H9 (cell line): ENCODE data around the gene MCOLN3. TPM values are rescaled to one million over a fixed set of nuclear protein-coding genes. Genes with fewer than 3 reads are reported as not detected.

ENCODE experiments used
- DNase-seq: peaks from one replicate; pipeline ENCODE4 v3.0.0-alpha.2; 2017
- H2AFZ ChIP-seq: one replicate; pipeline ENCODE4 v1.6.1; 2013; ENCODE audit warnings: mild to moderate bottlenecking, low read length, control low read depth, moderate library complexity
- H2AK5ac ChIP-seq: 2 replicates; pipeline ENCODE4 v1.6.1; 2013; ENCODE audit warnings: low read length, control low read depth, mixed read lengths; ENCODE audit not compliant: insufficient read length
- H2BK120ac ChIP-seq: one replicate; pipeline ENCODE4 v1.6.1; 2013; ENCODE audit warnings: low read depth, mild to moderate bottlenecking, low read length, control low read depth, inconsistent platforms; ENCODE audit not compliant: poor library complexity, severe bottlenecking
- H2BK12ac ChIP-seq: 2 replicates; pipeline ENCODE4 v1.6.1; 2013; ENCODE audit warnings: low read length, control low read depth, mixed read lengths, low read depth; ENCODE audit not compliant: insufficient read length
- H2BK15ac ChIP-seq: 2 replicates; pipeline ENCODE4 v1.6.1; 2013; ENCODE audit warnings: low read depth, low read length, control low read depth
- H2BK20ac ChIP-seq: one replicate; pipeline ENCODE4 v1.6.1; 2013; ENCODE audit warnings: low read depth, mild to moderate bottlenecking, low read length, control low read depth, inconsistent platforms; ENCODE audit not compliant: poor library complexity, severe bottlenecking
- H2BK5ac ChIP-seq: 2 replicates; pipeline ENCODE4 v1.6.1; 2013; ENCODE audit warnings: low read length, control low read depth, mixed read lengths; ENCODE audit not compliant: insufficient read length
- H3K14ac ChIP-seq: 2 replicates; pipeline ENCODE4 v1.6.1; 2013; ENCODE audit warnings: low read length, control low read depth; ENCODE audit not compliant: insufficient read depth
- H3K18ac ChIP-seq: 2 replicates; pipeline ENCODE4 v1.6.1; 2013; ENCODE audit warnings: low read depth, mild to moderate bottlenecking, mixed read lengths, low read length, control low read depth; ENCODE audit not compliant: insufficient read length
- H3K23ac ChIP-seq: 2 replicates; pipeline ENCODE4 v1.6.1; 2013; ENCODE audit warnings: low read length, control low read depth, mixed read lengths, low read depth; ENCODE audit not compliant: insufficient read length
- H3K23me2 ChIP-seq: 2 replicates; pipeline ENCODE4 v1.6.1; 2013; ENCODE audit warnings: low read depth, mild to moderate bottlenecking, mixed read lengths, low read length, control low read depth; ENCODE audit not compliant: insufficient read length, poor library complexity, severe bottlenecking
- H3K27ac ChIP-seq: 2 replicates; pipeline ENCODE4 v1.5.1; 2013; ENCODE audit warnings: low read length, control low read depth, mixed read lengths, low read depth; ENCODE audit not compliant: insufficient read length
- H3K27me3 ChIP-seq: 2 replicates; pipeline ENCODE4 v1.6.1; 2013; ENCODE audit warnings: low read length, control low read depth, inconsistent platforms; ENCODE audit not compliant: insufficient read depth
- H3K4ac ChIP-seq: 2 replicates; pipeline ENCODE4 v1.6.1; 2013; ENCODE audit warnings: low read depth, mild to moderate bottlenecking, control low read depth, inconsistent platforms, low read length, moderate library complexity
- H3K4me1 ChIP-seq: 2 replicates; pipeline ENCODE4 v1.6.1; 2013; ENCODE audit warnings: low read length, control low read depth, inconsistent platforms; ENCODE audit not compliant: insufficient read depth
- H3K4me2 ChIP-seq: 2 replicates; pipeline ENCODE4 v1.6.1; 2013; ENCODE audit warnings: low read length, control low read depth, mixed read lengths; ENCODE audit not compliant: insufficient read length, insufficient read depth
- H3K56ac ChIP-seq: 2 replicates; pipeline ENCODE4 v1.6.1; 2013; ENCODE audit warnings: low read depth, mild to moderate bottlenecking, mixed read lengths, low read length, control low read depth; ENCODE audit not compliant: insufficient read length
- H3K79me1 ChIP-seq: 2 replicates; pipeline ENCODE4 v1.6.1; 2013; ENCODE audit warnings: low read depth, mild to moderate bottlenecking, moderate library complexity, low read length, control low read depth, inconsistent platforms; ENCODE audit not compliant: insufficient read depth, poor library complexity, severe bottlenecking
- H3K79me2 ChIP-seq: 2 replicates; pipeline ENCODE4 v1.6.1; 2013; ENCODE audit warnings: low read length, control low read depth, inconsistent platforms; ENCODE audit not compliant: insufficient read depth
- H3K9ac ChIP-seq: 2 replicates; pipeline ENCODE4 v1.6.1; 2013; ENCODE audit warnings: low read length, control low read depth, mixed read lengths; ENCODE audit not compliant: insufficient read length; ENCODE audit errors: extremely low read depth
- H3K9me3 ChIP-seq: one replicate; pipeline ENCODE4 v1.6.1; 2013; ENCODE audit warnings: low read depth, low read length, inconsistent platforms; ENCODE audit not compliant: control insufficient read depth
- H3T11ph ChIP-seq: one replicate; pipeline ENCODE4 v1.6.1; 2013; ENCODE audit warnings: mild to moderate bottlenecking, low read length, control low read depth, inconsistent platforms
- H4K20me1 ChIP-seq: one replicate; pipeline ENCODE4 v1.6.1; 2013; ENCODE audit not compliant: control insufficient read depth, insufficient read length, insufficient read depth
- H4K5ac ChIP-seq: 2 replicates; pipeline ENCODE4 v1.6.1; 2013; ENCODE audit warnings: low read depth, mild to moderate bottlenecking, mixed read lengths, low read length, control low read depth; ENCODE audit not compliant: insufficient read length
- H4K8ac ChIP-seq: replicated peaks from 2 replicates; pipeline ENCODE4 v1.6.1; 2013; ENCODE audit warnings: low read length, control low read depth, mixed read lengths, low read depth; ENCODE audit not compliant: insufficient read length
- H4K91ac ChIP-seq: 2 replicates; pipeline ENCODE4 v1.6.1; 2013; ENCODE audit warnings: low read depth, mild to moderate bottlenecking, moderate library complexity, mixed read lengths, low read length, control low read depth; ENCODE audit not compliant: insufficient read length
- H3K27ac Mint-ChIP-seq, 3 experiments: 2 replicates in 2 of 3; 3 replicates in 1 of 3; pipeline ENCODE4 v1.8.0; 2020 to 2021; ENCODE audit warnings: mixed read lengths in 3 of 3, mild to moderate bottlenecking in 1 of 3, moderate library complexity in 1 of 3
- H3K27me3 Mint-ChIP-seq: 2 replicates; pipeline ENCODE4 v1.8.0; 2021; ENCODE audit warnings: low read depth, mild to moderate bottlenecking, moderate library complexity, mixed read lengths
- H3K36me3 Mint-ChIP-seq, 3 experiments: 2 replicates in 2 of 3; 3 replicates in 1 of 3; pipeline ENCODE4 v1.8.0; 2020 to 2021; ENCODE audit warnings: low read depth in 3 of 3, mixed read lengths in 3 of 3; ENCODE audit not compliant: insufficient read depth in 1 of 3
- H3K4me1 Mint-ChIP-seq, 2 experiments: 2 replicates each; pipeline ENCODE4 v1.8.0; 2020; ENCODE audit warnings: mixed read lengths in 2 of 2
- H3K4me3 Mint-ChIP-seq, 2 experiments: 2 replicates in 1 of 2; 3 replicates in 1 of 2; pipeline ENCODE4 v1.8.0; 2020 to 2021; ENCODE audit warnings: mild to moderate bottlenecking in 2 of 2, mixed read lengths in 2 of 2, moderate library complexity in 1 of 2
- H3K9me3 Mint-ChIP-seq, 2 experiments: 2 replicates in 1 of 2; 3 replicates in 1 of 2; pipeline ENCODE4 v1.8.0; 2020; ENCODE audit warnings: mild to moderate bottlenecking in 2 of 2, mixed read lengths in 2 of 2, moderate library complexity in 1 of 2
- total RNA-seq: library from RNA; stranded (reverse); gene quantifications from 2 replicates; pipeline ENCODE4 v1.2.1, GENCODE V29; 2021
- TF ChIP-seq, protein P1 (sequence below): fragments of 200-600 bp; sonication (generic); conservative IDR thresholded peaks from 3 replicates; pipeline ENCODE4 v1.8.0; 2021; ENCODE audit warnings: antibody characterized with exemption, mild to moderate bottlenecking

MCOLN3 gene
- total RNA-seq, 1 experiment from 2014 or later, result 10.8 TPM

DNA sequence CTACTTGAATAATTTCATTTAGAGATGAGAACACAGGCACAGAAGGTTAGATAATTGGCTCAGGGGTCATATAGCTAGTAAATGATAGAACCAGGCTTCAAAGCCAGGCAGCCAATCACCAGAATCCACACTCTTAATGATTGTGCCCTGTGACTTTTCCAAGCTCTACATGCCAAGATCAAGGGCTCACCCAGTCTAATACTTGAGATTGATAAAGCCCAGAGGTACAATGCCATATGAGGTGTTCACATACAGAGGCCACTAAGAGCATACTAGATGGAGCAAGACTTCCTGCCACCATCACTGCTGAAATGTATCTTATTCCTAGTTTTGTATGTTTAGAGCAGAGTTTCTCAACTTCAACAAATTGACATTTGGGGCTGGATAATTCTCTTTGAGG lies 40.9 kb upstream of the MCOLN3 start:
- no peak overlapping the region for H2BK20ac ChIP-seq
- no peak overlapping the region for H2AK5ac ChIP-seq
- H3K23me2 ChIP-seq, result no peaks in the 10 kb centered on the region
- H3K23ac ChIP-seq, result no peak overlapping the region
- no peak overlapping the region for H3K18ac ChIP-seq
- no peak overlapping the region for H3K4me3 Mint-ChIP-seq
- no peak overlapping the region for H3K9ac ChIP-seq
- H3K36me3 Mint-ChIP-seq, result no peaks in the 10 kb centered on the region
- H2BK5ac ChIP-seq, result no peak overlapping the region
- no peak overlapping the region for H4K8ac ChIP-seq
- no peak overlapping the region for H4K5ac ChIP-seq
- H3K27me3 ChIP-seq, result no peaks in the 10 kb centered on the region
- H4K20me1 ChIP-seq, result no peaks in the 10 kb centered on the region
- DNase-seq, result no peak
- no peak overlapping the region for H2BK15ac ChIP-seq
- peaks cover 5 to 8% of the 10 kb centered on the region in 2 experiments; a peak in 3 of 4 replicates for H3K4me1 Mint-ChIP-seq
- H2BK120ac ChIP-seq, result no peak overlapping the region
- no peak overlapping the region for H3K56ac ChIP-seq
- no peaks in the 10 kb centered on the region for H3K9me3 Mint-ChIP-seq
- no peaks in the 10 kb centered on the region for H3K27me3 Mint-ChIP-seq
- H3K79me1 ChIP-seq, result no peaks in the 10 kb centered on the region
- H3K4me1 ChIP-seq, result no peaks in the 10 kb centered on the region
- H2AFZ ChIP-seq, result no peak overlapping the region
- TF ChIP-seq, protein P1, sequence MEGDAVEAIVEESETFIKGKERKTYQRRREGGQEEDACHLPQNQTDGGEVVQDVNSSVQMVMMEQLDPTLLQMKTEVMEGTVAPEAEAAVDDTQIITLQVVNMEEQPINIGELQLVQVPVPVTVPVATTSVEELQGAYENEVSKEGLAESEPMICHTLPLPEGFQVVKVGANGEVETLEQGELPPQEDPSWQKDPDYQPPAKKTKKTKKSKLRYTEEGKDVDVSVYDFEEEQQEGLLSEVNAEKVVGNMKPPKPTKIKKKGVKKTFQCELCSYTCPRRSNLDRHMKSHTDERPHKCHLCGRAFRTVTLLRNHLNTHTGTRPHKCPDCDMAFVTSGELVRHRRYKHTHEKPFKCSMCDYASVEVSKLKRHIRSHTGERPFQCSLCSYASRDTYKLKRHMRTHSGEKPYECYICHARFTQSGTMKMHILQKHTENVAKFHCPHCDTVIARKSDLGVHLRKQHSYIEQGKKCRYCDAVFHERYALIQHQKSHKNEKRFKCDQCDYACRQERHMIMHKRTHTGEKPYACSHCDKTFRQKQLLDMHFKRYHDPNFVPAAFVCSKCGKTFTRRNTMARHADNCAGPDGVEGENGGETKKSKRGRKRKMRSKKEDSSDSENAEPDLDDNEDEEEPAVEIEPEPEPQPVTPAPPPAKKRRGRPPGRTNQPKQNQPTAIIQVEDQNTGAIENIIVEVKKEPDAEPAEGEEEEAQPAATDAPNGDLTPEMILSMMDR, result no peak
- no peak overlapping the region for H3T11ph ChIP-seq
- H3K79me2 ChIP-seq, result no peaks in the 10 kb centered on the region
- H2BK12ac ChIP-seq, result no peak overlapping the region
- H3K14ac ChIP-seq, result no peak overlapping the region
- H3K4ac ChIP-seq, result no peak overlapping the region
- no peak overlapping the region for H3K4me2 ChIP-seq
- H3K27ac ChIP-seq, result no peak overlapping the region
- H3K9me3 ChIP-seq, result no peaks in the 10 kb centered on the region
- no peak overlapping the region for H3K27ac Mint-ChIP-seq
- no peak overlapping the region for H4K91ac ChIP-seq
